Posterior vena cava (tissue), 2 donors: Measurements from ENCODE around the gene DOK5. TPM values are rescaled to one million over a fixed set of nuclear protein-coding genes. Genes with fewer than 3 reads are reported as not detected.

Source experiments
- DNase-seq: peaks from one replicate; pipeline ENCODE4 v3.0.0-alpha.2; 2020; ENCODE audit warnings: low spot score
- intact Hi-C, 2 donors: fragments of 100-400 bp; cut with DNase I; formaldehyde crosslinking; loops; one replicate each; pipeline versions ENCODE4 v1.14.1 to v1.14.2; 2022 to 2023
- total RNA-seq, 2 donors: library from RNA; stranded (reverse); fragmentation: NEBNext Ultra II Directional; extraction: Animal tissue kit (Norgen Biotek cat#: 25700); gene quantifications; one replicate each; pipeline ENCODE4 v1.2.1, GENCODE V29; 2021
- donor health status: DM: yes; HTN: yes; CAD: no.
- donor health status: DM: yes; HTN: yes; CAD: no.

The DOK5 gene
- total RNA-seq, 2 donors from 2014 or later: 4.4 to 6.1 TPM

GRCh38 chr20:54545676-54546358 lies 70.4 kb downstream of the DOK5 start:
- DNase-seq: no peak
- intact Hi-C loops: no loop called here

DNA sequence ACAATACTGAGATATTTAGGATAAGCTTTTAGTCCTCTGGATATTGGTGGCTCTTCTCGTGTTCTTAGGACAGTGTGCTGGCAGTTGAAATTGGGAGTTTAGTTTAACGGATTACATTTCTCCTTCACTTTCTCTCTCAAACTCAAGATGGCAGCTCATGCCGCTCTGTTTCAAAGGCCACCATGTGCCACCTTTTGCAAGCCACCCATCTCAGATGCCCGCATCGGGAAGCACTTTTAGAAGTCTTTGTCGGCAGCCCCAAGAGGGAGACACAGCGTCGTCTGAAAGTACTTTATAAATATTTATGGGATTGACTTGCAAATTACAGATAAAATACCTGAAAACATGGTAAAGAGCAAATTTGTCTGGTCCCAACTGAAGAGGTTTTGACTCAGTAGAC lies 73.5 kb downstream of the DOK5 start:
- DNase-seq: no peak
- intact Hi-C loops: no loop called here

GRCh38 chr20:54549658-54550326 lies 74.4 kb downstream of the DOK5 start:
- DNase-seq: no peak
- intact Hi-C loops: no loop called here

DNA sequence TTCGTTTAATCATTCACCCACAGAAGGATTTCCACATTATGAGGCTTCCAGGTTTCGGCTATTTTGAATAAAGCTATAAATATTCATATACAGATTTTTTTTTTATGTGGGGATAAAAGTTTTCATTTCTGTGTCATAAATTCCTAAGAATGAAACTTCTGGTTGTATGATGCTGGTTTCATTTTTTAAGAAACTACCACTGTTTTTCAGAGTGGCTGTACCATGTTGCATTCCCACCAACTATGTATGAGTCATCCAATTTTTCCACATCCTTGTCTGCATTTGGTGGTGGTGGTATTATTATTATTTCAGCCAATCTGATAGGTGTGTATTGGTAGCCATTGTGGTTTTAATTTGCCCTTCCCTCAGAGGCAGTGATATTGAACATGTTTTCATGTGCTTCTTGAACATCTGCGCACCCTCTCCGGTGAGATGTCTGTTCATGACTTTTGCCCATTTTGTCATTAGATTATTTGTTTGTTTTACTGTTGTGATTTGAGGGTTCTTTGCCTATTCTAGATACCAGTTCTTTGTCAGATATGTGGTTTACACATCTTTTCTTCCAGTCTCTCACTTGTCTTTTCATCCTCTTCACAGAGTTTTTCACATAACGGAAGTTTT lies 75.5 kb downstream of the DOK5 start:
- DNase-seq: no peak
- intact Hi-C loops: no loop called here

- DNase-seq: no peak
- intact Hi-C loops: no loop called here
Measured at GRCh38 chr20:54554006-54554405, 78.6 kb downstream of the DOK5 start.

- intact Hi-C loops: no loop called here
- DNase-seq: no peak
Measured at GRCh38 chr20:54555150-54555549, 79.8 kb downstream of the DOK5 start.

- no peak for DNase-seq
- intact Hi-C loops: no loop called here
Measured at GRCh38 chr20:54556406-54556805, 81.0 kb downstream of the DOK5 start.

DNA sequence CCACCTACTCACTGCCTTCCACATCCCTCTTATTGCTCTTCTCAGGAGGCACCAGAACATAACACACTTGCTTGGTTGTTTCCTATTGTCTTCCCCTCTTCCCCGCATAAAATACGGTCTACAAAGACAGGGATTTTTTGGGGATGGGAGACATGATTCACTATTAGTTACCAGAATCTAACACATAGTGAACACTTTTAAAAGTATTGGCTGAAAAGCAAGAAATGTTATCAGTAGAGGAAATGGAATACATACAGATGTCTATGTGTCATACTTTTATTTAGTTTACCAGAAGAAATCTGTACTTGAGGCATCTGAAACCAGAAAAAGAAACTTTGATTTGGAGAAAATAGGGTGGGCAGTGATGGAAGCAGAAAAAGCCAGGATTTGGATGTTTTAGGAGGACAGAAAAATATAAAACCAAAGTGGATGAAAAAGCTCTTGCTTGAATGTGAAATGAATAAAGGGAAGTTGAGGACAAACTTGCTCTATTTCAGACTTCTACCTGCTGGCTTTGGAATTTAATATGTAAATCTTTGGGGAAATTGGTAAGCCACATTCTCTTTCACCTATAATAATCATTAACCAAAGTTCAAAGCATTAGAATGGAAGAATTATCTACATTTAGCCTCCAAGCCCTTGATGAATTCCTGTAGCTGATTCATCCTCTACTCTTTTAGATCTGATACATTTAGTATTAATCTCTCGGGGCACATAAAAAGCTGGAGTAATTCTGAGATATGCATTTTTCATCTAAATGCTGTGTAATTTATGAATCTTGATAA lies 82.6 kb downstream of the DOK5 start:
- no peak for DNase-seq
- intact Hi-C loops: no loop called here

DNA sequence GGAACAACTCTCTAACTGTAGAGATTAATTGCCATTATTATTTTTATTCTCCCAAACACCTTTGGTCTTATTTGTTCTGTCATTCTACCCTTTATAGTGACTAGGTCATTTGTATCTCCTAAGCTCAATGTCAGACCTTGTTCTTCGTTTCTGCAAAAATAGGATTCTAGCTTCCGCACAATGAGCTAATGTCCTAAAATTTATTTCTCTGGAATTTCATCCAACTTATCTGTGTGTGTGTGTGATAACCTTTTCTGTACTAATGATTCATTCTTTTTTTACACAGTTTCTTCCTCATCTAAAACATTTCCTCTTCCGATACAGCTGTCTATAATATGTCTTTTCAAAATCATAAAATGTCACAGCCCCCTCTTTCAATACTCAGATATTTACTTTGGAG lies 84.5 kb downstream of the DOK5 start:
- no peak for DNase-seq
- intact Hi-C loops: no loop called here

- intact Hi-C loops: no loop called here
- DNase-seq: no peak
Measured at GRCh38 chr20:54560357-54560756, 85.0 kb downstream of the DOK5 start.

- no peak for DNase-seq
- intact Hi-C loops: no loop called here
Measured at GRCh38 chr20:54565255-54565654, 89.9 kb downstream of the DOK5 start.

DNA sequence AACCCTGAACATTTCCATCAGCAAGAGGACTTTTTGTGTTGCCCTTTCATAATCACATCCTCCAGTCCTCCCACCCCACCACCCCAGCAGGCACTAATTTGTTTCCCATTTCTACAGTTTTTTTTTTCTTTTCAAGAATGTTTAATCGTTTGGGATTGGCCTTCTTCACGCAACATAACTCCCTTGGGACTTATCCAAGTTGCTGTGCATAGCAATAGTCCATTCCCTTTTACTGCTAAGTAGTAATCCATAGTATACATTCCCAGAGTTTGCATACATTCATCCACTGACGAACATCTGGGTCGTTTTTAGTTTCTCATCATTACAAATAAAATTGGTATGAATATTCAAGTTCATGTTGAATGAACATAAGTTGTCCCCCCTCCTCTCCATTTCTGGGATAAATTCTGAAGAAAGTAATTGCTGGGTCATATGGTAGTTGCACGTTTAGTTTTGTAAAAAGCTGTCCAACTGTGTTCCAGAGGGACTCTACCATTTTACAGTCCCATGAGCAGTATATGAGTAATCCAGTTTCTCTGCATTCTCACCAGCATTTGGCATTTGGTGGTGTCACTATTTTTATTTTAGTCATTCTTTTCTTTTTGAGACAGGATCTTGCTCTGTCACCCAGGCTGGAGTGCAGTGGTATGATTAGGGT lies 90.8 kb downstream of the DOK5 start:
- intact Hi-C loops: no loop called here
- no peak for DNase-seq

GRCh38 chr20:54570561-54570960 lies 95.2 kb downstream of the DOK5 start:
- intact Hi-C loops: loop anchor here in 1 of 2 donors (10.0 kb wide), 1 partner anchor 1766 kb away; no protein-coding TSS in a partner anchor
- no peak for DNase-seq

GRCh38 chr20:54572665-54573435 lies 97.5 kb downstream of the DOK5 start:
- no peak for DNase-seq
- intact Hi-C loops: loop anchor here in 1 of 2 donors (10.0 kb wide), 1 partner anchor 1768 kb away; no protein-coding TSS in a partner anchor

DNA sequence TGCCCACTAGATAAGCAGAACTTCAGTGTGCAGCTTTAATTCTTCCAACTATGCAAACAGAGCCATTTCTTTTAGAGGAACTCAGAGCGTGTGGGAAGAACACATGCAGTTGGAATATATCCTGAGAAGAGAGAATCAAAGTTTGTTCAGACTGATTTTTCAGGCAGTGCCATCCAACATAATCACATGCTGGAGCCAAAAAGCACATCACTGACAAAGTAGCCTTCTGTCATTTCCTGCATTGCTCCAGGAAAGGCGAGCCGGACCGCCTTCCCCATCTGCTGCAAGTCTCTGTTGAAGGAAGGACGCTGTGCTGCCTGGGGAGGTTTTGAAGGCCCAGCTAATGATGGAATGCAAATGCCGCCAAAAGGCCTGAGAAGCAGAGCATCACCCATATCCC lies 98.4 kb downstream of the DOK5 start:
- intact Hi-C loops: loop anchor here in 1 of 2 donors (10.0 kb wide), 1 partner anchor 1769 kb away; no protein-coding TSS in a partner anchor
- DNase-seq: no peak

GRCh38 chr20:54576518-54576917 lies 101.1 kb downstream of the DOK5 start:
- intact Hi-C loops: loop anchor here in 1 of 2 donors (10.0 kb wide), 1 partner anchor 1772 kb away; no protein-coding TSS in a partner anchor
- no peak for DNase-seq

- intact Hi-C loops: loop anchor here in 1 of 2 donors (2.0 to 10.0 kb wide), 2 partner anchors 77 to 1773 kb away; no protein-coding TSS in a partner anchor
- no peak for DNase-seq
Measured at GRCh38 chr20:54577637-54578036, 102.2 kb downstream of the DOK5 start.

GRCh38 chr20:54585217-54585616 lies 109.8 kb downstream of the DOK5 start:
- DNase-seq: no peak
- intact Hi-C loops: no loop called here
